Measurements from ENCODE around the gene UAP1. TPM values are rescaled to one million over a fixed set of nuclear protein-coding genes. Genes with fewer than 3 reads are reported as not detected.

Gene UAP1
- total and polyA plus RNA-seq, 2 experiments from 2014 or later, result 406 to 534 TPM

DNA sequence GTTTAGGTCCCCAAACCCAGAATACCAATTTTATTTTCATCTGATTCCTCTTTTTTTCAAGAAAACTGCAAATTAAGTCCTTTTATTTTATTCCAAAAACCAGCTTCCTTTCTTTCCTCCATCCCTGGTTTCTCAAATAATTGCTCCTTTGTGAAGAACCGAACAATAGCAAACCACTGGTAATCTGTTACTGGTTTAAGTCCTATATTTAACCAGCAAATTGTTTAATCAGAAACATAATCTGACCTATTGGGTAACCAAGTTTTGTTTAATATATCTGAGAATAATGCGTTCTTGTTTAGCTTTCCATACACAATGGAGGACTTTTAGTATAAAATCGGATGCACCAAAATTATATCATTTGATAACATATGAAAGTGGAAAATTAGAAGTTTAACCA lies 57.6 kb downstream of the UAP1 start:
- Histone ChIP-seq H3K79me2 (ENCODE audit: insufficient read depth) (no peaks in the 10 kb centered on the region), H3K4me1 (ENCODE audit: insufficient read depth) (no peaks in the 10 kb centered on the region), H3K27me3 (replicated peaks; ENCODE audit: insufficient read depth) (no peaks in the 10 kb centered on the region), H3K9me2 (ENCODE audit: insufficient read depth) (no peaks in the 10 kb centered on the region), H3K27ac (no peak overlapping the region), H3K4me3 (no peak overlapping the region), H2AFZ (no peak overlapping the region), H3K4me2 (ENCODE audit: unreplicated experiment) (no peak overlapping the region), H3F3A (ENCODE audit: insufficient read depth) (peaks cover 8% of the 10 kb centered on the region), H3K9me3 (ENCODE audit: low read depth) (no peaks in the 10 kb centered on the region), H3K9ac (no peak overlapping the region), H4K20me1 (ENCODE audit: insufficient read depth) (no peaks in the 10 kb centered on the region), H3K36me3 (ENCODE audit: low read depth) (peaks cover 10% of the 10 kb centered on the region)
- WGBS, 2 experiments (ENCODE audit: low coverage in 1 of 2, low lambda C conversion rate in 2 of 2, missing lambda C conversion rate in 2 of 2), result 86 to 88% methylated on average over 3 of the region's 3 CpGs
- TF ChIP-seq EZH2phosphoT487 (IDR thresholded peaks at IDR 0.05; ENCODE audit: insufficient read depth, low read depth) (no peak), EZH2 (IDR thresholded peaks at IDR 0.05; ENCODE audit: insufficient read depth, poor library complexity, severe bottlenecking) (no peak)
- in situ Hi-C loops (cut with MboI), result loop anchor here (10.0 kb wide), 1 partner anchor 146 kb away; no protein-coding TSS in a partner anchor
- DNase-seq, result no peak

DNA sequence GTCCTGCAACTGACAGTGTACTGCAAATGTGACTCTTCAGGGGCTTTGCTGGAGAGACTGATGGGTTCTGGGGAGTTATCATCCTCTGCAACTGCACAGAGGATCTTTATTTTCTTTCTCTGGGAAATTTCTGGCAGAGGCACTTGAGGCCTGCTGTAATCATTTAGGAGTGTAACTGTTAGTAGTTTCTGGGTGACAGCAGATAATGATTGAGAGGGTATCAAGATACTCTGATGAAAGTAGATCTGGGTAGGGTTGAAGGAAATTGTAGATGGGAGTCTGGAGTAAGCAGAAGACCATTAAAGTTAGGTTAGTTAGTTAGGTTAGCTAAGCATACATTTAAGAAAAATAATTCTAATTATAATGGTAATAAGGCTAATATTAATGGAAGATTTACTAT lies 59.7 kb downstream of the UAP1 start:
- Histone ChIP-seq H3F3A (ENCODE audit: insufficient read depth) (peaks cover 17% of the 10 kb centered on the region), H3K79me2 (ENCODE audit: insufficient read depth) (no peaks in the 10 kb centered on the region), H4K20me1 (ENCODE audit: insufficient read depth) (no peaks in the 10 kb centered on the region), H3K4me2 (ENCODE audit: unreplicated experiment) (no peak overlapping the region), H3K4me3 (no peak overlapping the region), H2AFZ (no peak overlapping the region), H3K4me1 (ENCODE audit: insufficient read depth) (peaks cover 8% of the 10 kb centered on the region; the same call in 1 of the 2 replicates), H3K9me2 (ENCODE audit: insufficient read depth) (no peaks in the 10 kb centered on the region), H3K9ac (no peak overlapping the region), H3K36me3 (ENCODE audit: low read depth) (peaks cover 10% of the 10 kb centered on the region), H3K9me3 (ENCODE audit: low read depth) (no peaks in the 10 kb centered on the region), H3K27ac (no peak overlapping the region), H3K27me3 (replicated peaks; ENCODE audit: insufficient read depth) (no peaks in the 10 kb centered on the region)
- DNase-seq, result no peak
- no peak for TF ChIP-seq EZH2phosphoT487 (IDR thresholded peaks at IDR 0.05; ENCODE audit: insufficient read depth, low read depth)
- no peak for TF ChIP-seq EZH2 (IDR thresholded peaks at IDR 0.05; ENCODE audit: insufficient read depth, poor library complexity, severe bottlenecking)
- in situ Hi-C loops (cut with MboI), result no loop called here

- no peaks in the 10 kb centered on the region for H3K27me3 ChIP-seq (replicated peaks; ENCODE audit: insufficient read depth)
- no peaks in the 10 kb centered on the region for H3K9me2 ChIP-seq (ENCODE audit: insufficient read depth)
- WGBS, 2 experiments (ENCODE audit: low coverage in 1 of 2, low lambda C conversion rate in 2 of 2, missing lambda C conversion rate in 2 of 2), result 94 to 100% methylated on average over 2 of the region's 2 CpGs
- H3K9ac ChIP-seq, result no peak overlapping the region
- in situ Hi-C loops (cut with MboI), result no loop called here
- DNase-seq, result no peak
- no peaks in the 10 kb centered on the region for H3K9me3 ChIP-seq (ENCODE audit: low read depth)
- no peak overlapping the region for H3K4me3 ChIP-seq
- no peak overlapping the region for H3K4me2 ChIP-seq (ENCODE audit: unreplicated experiment)
- H4K20me1 ChIP-seq (ENCODE audit: insufficient read depth), result no peaks in the 10 kb centered on the region
- no peak overlapping the region for H3K27ac ChIP-seq
- TF ChIP-seq EZH2 (IDR thresholded peaks at IDR 0.05; ENCODE audit: insufficient read depth, poor library complexity, severe bottlenecking) (no peak), EZH2phosphoT487 (IDR thresholded peaks at IDR 0.05; ENCODE audit: insufficient read depth, low read depth) (no peak)
- H3F3A ChIP-seq (ENCODE audit: insufficient read depth), result peaks cover 41% of the 10 kb centered on the region
- H3K79me2 ChIP-seq (ENCODE audit: insufficient read depth), result peaks cover 14% of the 10 kb centered on the region
- H2AFZ ChIP-seq, result peak overlapping the region; percentile 77; the same call in 1 of the 2 replicates
- H3K4me1 ChIP-seq (ENCODE audit: insufficient read depth), result peaks cover 44% of the 10 kb centered on the region
- no peaks in the 10 kb centered on the region for H3K36me3 ChIP-seq (ENCODE audit: low read depth)
These were observed 64.2 kb downstream of the UAP1 start for GRCh38 chr1:162625679-162626078.

- Histone ChIP-seq H3K4me3 (peak overlapping the region; percentile 61), H3F3A (ENCODE audit: insufficient read depth) (peaks cover 44% of the 10 kb centered on the region), H3K27ac (peak overlapping the region; percentile 22), H3K9ac (peak overlapping the region; percentile 66), H3K27me3 (replicated peaks; ENCODE audit: insufficient read depth) (no peaks in the 10 kb centered on the region), H2AFZ (peak overlapping the region; percentile 77), H3K4me1 (ENCODE audit: insufficient read depth) (peaks cover 48% of the 10 kb centered on the region), H3K79me2 (ENCODE audit: insufficient read depth) (peaks cover 14% of the 10 kb centered on the region), H3K4me2 (ENCODE audit: unreplicated experiment) (peak overlapping the region; percentile 89), H3K36me3 (ENCODE audit: low read depth) (no peaks in the 10 kb centered on the region), H4K20me1 (ENCODE audit: insufficient read depth) (no peaks in the 10 kb centered on the region), H3K9me2 (ENCODE audit: insufficient read depth) (no peaks in the 10 kb centered on the region), H3K9me3 (ENCODE audit: low read depth) (no peaks in the 10 kb centered on the region)
- DNase-seq, result peak; percentile 61
- no peak for TF ChIP-seq EZH2phosphoT487 (IDR thresholded peaks at IDR 0.05; ENCODE audit: insufficient read depth, low read depth)
- no peak for TF ChIP-seq EZH2 (IDR thresholded peaks at IDR 0.05; ENCODE audit: insufficient read depth, poor library complexity, severe bottlenecking)
- WGBS, 2 experiments (ENCODE audit: low coverage in 1 of 2, low lambda C conversion rate in 2 of 2, missing lambda C conversion rate in 2 of 2), result 1 to 2% methylated on average over 2 of the region's 2 CpGs
- in situ Hi-C loops (cut with MboI), result no loop called here
These were observed 64.6 kb downstream of the UAP1 start for GRCh38 chr1:162626094-162626493.

GRCh38 chr1:162626761-162627160 lies 65.2 kb downstream of the UAP1 start:
- H3K79me2 ChIP-seq (ENCODE audit: insufficient read depth), result peaks cover 14% of the 10 kb centered on the region
- WGBS, 2 experiments (ENCODE audit: low coverage in 1 of 2, low lambda C conversion rate in 2 of 2, missing lambda C conversion rate in 2 of 2), result 0 to 1% methylated on average over 2 of the region's 2 CpGs
- no peaks in the 10 kb centered on the region for H3K9me3 ChIP-seq (ENCODE audit: low read depth)
- H3F3A ChIP-seq (ENCODE audit: insufficient read depth), result peaks cover 50% of the 10 kb centered on the region
- peak overlapping the region; percentile 61 for H3K4me3 ChIP-seq
- in situ Hi-C loops (cut with MboI), result no loop called here
- peak overlapping the region; percentile 22 for H3K27ac ChIP-seq
- H2AFZ ChIP-seq, result peak overlapping the region; percentile 77
- H3K4me2 ChIP-seq (ENCODE audit: unreplicated experiment), result peak overlapping the region; percentile 89
- H3K9me2 ChIP-seq (ENCODE audit: insufficient read depth), result no peaks in the 10 kb centered on the region
- TF ChIP-seq EZH2phosphoT487 (IDR thresholded peaks at IDR 0.05; ENCODE audit: insufficient read depth, low read depth) (no peak), EZH2 (IDR thresholded peaks at IDR 0.05; ENCODE audit: insufficient read depth, poor library complexity, severe bottlenecking) (no peak)
- no peaks in the 10 kb centered on the region for H3K27me3 ChIP-seq (replicated peaks; ENCODE audit: insufficient read depth)
- H3K9ac ChIP-seq, result peak overlapping the region; percentile 66
- H4K20me1 ChIP-seq (ENCODE audit: insufficient read depth), result no peaks in the 10 kb centered on the region
- peaks cover 54% of the 10 kb centered on the region for H3K4me1 ChIP-seq (ENCODE audit: insufficient read depth)
- no peaks in the 10 kb centered on the region for H3K36me3 ChIP-seq (ENCODE audit: low read depth)
- peak; percentile 41 for DNase-seq

Data from GM23248 (cell line).